NT2/D1 (cell line): ENCODE measurements around the gene ZNF334.

Experiments used
- DNase-seq: peaks from one replicate; pipeline ENCODE4 v3.0.0-alpha.2; 2011; ENCODE audit warnings: low read depth, low spot score
- H3K27me3 ChIP-seq: 2 replicates; pipeline ENCODE4 v1.6.0; 2011; ENCODE audit warnings: mild to moderate bottlenecking; ENCODE audit not compliant: insufficient read length, insufficient read depth
- H3K36me3 ChIP-seq: 2 replicates; pipeline ENCODE4 v1.6.1; 2011; ENCODE audit warnings: mild to moderate bottlenecking, low read length, mixed read lengths; ENCODE audit not compliant: insufficient read depth, insufficient read length
- H3K4me1 ChIP-seq: 2 replicates; pipeline ENCODE4 v1.5.1; 2011; ENCODE audit not compliant: insufficient read depth, insufficient read length
- H3K4me3 ChIP-seq: 2 replicates; pipeline ENCODE4 v1.5.1; 2011; ENCODE audit warnings: low read depth; ENCODE audit not compliant: insufficient read length
- H3K9ac ChIP-seq: 2 replicates; pipeline ENCODE4 v1.6.0; 2011; ENCODE audit warnings: low read depth; ENCODE audit not compliant: insufficient read length
- H3K9me3 ChIP-seq: 2 replicates; pipeline ENCODE4 v1.5.1; 2011; ENCODE audit warnings: mild to moderate bottlenecking, low read length; ENCODE audit not compliant: insufficient read depth
- SUZ12 ChIP-seq: IDR thresholded peaks from 2 replicates; pipeline ENCODE4 v1.6.1; 2011; ENCODE audit not compliant: insufficient read length, insufficient read depth; ENCODE audit errors: extremely low read depth
- YY1 ChIP-seq: IDR thresholded peaks from 2 replicates; pipeline ENCODE4 v1.6.1; 2011; ENCODE audit not compliant: insufficient read length, insufficient read depth
- ZNF274 ChIP-seq: IDR thresholded peaks from 2 replicates; pipeline ENCODE4 v1.6.1; 2011; ENCODE audit warnings: mild to moderate bottlenecking, low read depth, low read length

ZNF334 gene

DNA sequence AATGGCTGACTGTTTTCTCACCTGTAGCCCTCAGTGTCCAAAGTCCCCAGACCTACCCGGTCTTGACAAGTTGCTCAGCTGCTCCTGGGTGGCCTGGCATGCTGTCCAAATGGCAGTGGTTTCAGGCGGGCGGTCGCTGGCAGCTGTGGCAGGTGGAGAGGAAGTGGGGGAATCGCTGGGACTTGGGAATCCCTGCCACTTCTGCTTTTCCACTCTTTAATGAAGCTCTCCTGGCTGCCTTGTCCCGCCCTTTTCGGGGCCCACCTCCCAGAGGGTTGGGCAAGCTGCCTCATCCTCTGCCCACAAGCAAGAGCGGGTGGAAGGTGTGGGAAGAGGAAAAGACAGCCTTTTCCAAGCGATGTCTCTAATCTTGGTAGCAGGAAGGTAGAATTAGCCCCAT lies 37.1 kb upstream of the ZNF334 start, which contains the start of gene OCSTAMP:
Gene OCSTAMP, minus strand, starts transcription at position 194 of the 400 bp plus-strand sequence. Its CDS starts 94 bp downstream, at position 100.
- no peak for DNase-seq
- H3K4me3 ChIP-seq, result no peak within 1 kb of the TSS
- no peaks in the 10 kb centered on the region for H3K27me3 ChIP-seq
- no peaks in the 10 kb centered on the region for H3K36me3 ChIP-seq
- peaks cover 17% of the 10 kb centered on the region for H3K4me1 ChIP-seq
- TF ChIP-seq ZNF274 (no peak), SUZ12 (no peak), YY1 (no peak)
- H3K9ac ChIP-seq, result no peak within 1 kb of the TSS
- no peaks in the 10 kb centered on the region for H3K9me3 ChIP-seq

DNA sequence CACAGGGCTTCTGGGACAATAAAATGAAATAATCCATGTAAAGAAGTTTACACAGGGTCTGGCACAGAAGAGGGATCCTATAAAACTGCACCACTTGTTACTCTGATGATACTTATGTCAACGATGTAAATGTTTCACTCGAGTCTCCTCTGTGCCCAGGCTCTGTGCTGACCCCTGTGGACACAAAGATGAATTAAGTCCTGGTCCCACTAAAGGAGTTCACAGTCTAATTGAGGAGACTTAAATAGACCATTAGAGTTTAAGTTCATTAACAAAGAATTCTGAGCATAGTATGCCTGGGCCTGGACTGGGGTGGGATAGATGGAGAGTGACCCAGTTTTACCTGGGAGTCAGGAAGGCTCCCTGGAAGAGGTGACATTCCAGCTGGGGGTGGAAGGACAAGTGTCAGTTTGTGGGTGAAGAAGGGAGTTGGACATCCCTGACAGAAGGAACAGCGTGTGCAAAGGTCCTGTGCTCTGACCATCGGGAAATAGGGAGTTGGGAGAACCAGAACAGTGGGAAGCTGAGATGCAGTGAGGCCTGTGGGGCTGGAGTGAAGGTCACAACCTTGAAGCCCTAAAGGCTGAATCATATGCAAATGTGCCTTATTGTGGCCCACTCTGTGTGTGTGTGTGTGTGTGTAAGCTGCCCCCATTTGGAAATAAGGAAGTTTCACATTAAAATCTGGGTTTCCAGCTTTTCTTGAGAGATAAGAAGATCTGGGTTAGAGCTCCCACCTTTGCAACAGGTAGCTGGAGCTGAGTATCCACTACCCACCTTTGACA lies 36.0 kb upstream of the ZNF334 start:
- TF ChIP-seq ZNF274 (no peak), SUZ12 (no peak), YY1 (no peak)
- Histone ChIP-seq H3K9ac (no peak overlapping the region), H3K4me1 (peaks cover 17% of the 10 kb centered on the region), H3K4me3 (no peak overlapping the region), H3K36me3 (no peaks in the 10 kb centered on the region), H3K27me3 (no peaks in the 10 kb centered on the region), H3K9me3 (no peaks in the 10 kb centered on the region)
- no peak for DNase-seq

DNA sequence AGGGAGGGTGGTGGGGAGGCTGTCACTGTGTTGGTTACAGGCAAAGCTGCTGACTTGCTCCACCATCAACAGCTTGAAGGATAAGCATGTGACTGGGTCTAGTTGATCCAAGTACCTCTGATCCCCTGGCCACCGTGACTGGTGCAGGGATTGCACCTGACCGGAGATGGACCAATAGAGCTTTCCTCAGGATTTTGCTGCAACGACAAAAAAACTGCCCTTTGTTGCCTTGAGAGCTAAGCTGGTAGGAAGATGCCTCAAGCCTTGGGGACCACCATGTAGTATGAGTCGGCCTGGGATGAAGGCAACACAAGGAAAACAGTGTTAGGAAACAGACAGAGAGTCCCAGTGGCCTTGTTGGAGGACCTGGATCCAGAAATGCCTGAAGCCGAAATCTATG lies 35.3 kb upstream of the ZNF334 start:
- no peak overlapping the region for H3K9ac ChIP-seq
- peaks cover 17% of the 10 kb centered on the region for H3K4me1 ChIP-seq
- no peaks in the 10 kb centered on the region for H3K27me3 ChIP-seq
- no peak for DNase-seq
- H3K9me3 ChIP-seq, result no peaks in the 10 kb centered on the region
- TF ChIP-seq SUZ12 (no peak), ZNF274 (no peak), YY1 (no peak)
- no peaks in the 10 kb centered on the region for H3K36me3 ChIP-seq
- H3K4me3 ChIP-seq, result no peak overlapping the region

DNA sequence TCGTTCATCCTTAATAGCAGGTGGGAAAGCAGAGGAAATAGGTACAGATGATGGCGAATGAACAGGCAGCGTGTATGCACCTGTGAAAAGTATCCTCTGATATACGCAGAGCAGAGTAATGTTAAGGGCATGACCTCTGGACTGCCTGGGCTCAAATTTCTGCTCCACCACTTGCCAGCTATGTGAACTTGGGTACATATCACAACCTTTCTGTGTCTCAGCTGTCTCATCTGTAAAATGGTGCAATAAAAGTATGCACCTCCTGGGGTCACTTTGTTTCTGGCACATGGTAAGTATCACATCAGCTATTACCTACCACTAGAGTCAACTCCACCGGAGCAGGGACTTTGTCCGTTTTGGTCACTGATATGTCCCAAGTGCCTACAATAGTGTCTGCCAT lies 34.6 kb upstream of the ZNF334 start:
- no peaks in the 10 kb centered on the region for H3K36me3 ChIP-seq
- H3K27me3 ChIP-seq, result no peaks in the 10 kb centered on the region
- H3K4me1 ChIP-seq, result peaks cover 17% of the 10 kb centered on the region
- no peak overlapping the region for H3K4me3 ChIP-seq
- H3K9me3 ChIP-seq, result no peaks in the 10 kb centered on the region
- DNase-seq, result no peak
- no peak overlapping the region for H3K9ac ChIP-seq
- no peak for TF ChIP-seq SUZ12
- no peak for TF ChIP-seq YY1
- no peak for TF ChIP-seq ZNF274

- no peaks in the 10 kb centered on the region for H3K9me3 ChIP-seq
- no peaks in the 10 kb centered on the region for H3K27me3 ChIP-seq
- no peak for DNase-seq
- H3K36me3 ChIP-seq, result no peaks in the 10 kb centered on the region
- TF ChIP-seq SUZ12, result no peak
- TF ChIP-seq ZNF274, result no peak
- TF ChIP-seq YY1, result no peak
- peaks cover 12% of the 10 kb centered on the region for H3K4me1 ChIP-seq
- H3K9ac ChIP-seq, result no peak overlapping the region
- H3K4me3 ChIP-seq, result no peak overlapping the region
Measured at GRCh38 chr20:46546936-46547335, 33.6 kb upstream of the ZNF334 start.

GRCh38 chr20:46546298-46546697 lies 32.9 kb upstream of the ZNF334 start:
- no peak for DNase-seq
- Histone ChIP-seq H3K36me3 (no peaks in the 10 kb centered on the region), H3K4me3 (no peak overlapping the region), H3K9me3 (no peaks in the 10 kb centered on the region), H3K4me1 (peaks cover 8% of the 10 kb centered on the region), H3K27me3 (no peaks in the 10 kb centered on the region), H3K9ac (no peak overlapping the region)
- TF ChIP-seq YY1 (no peak), ZNF274 (no peak), SUZ12 (no peak)

DNA sequence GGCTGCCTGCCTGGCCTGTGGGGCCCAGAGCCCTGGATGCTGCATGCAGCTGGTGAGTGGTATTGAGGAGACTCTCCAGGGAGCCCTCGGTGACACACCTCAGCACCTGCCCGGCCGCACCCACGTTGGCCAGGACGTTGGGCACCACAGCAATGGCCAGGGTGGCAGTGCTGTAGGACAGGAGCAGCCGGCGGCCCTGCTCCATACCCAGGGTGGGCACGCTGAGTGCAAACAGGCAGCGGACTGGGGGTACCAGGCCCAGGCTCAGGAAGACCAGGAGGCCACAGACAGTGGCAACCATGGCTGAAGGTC lies 32.4 kb upstream of the ZNF334 start:
- peaks cover 6% of the 10 kb centered on the region for H3K4me1 ChIP-seq
- no peak for DNase-seq
- no peak overlapping the region for H3K9ac ChIP-seq
- no peak overlapping the region for H3K4me3 ChIP-seq
- H3K27me3 ChIP-seq, result no peaks in the 10 kb centered on the region
- H3K9me3 ChIP-seq, result no peaks in the 10 kb centered on the region
- TF ChIP-seq YY1, result no peak
- TF ChIP-seq ZNF274, result no peak
- no peak for TF ChIP-seq SUZ12
- H3K36me3 ChIP-seq, result no peaks in the 10 kb centered on the region
